ENCODE data around the gene PIK3R1.

PIK3R1 gene

DNA sequence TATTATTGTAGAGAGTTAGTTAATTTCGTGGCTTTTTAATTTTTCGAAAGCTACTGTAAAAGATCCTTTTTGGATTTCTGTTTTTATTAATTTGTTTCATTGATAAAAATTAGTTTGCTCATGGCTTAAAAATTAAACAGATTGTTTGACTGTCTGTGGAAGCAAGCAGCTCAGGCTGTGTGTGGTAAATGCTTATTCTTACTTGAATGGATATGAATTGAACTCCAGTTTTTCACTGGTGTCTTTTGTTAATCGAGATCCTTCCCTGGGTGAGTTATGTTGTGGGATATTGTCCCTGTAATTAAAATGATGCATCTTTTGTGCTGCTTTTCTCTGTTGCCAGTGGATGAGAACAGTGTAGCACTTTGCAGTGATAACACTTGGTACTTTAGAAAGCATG is 75.3 kb downstream of the PIK3R1 start:
- no peak for DNase-seq (ENCODE audit: insufficient read length)
- TF ChIP-seq POLR2AphosphoS5 (IDR thresholded peaks at IDR 0.05; ENCODE audit: low read depth, low read length), result no peak
- no peak for TF ChIP-seq POLR2A (IDR thresholded peaks at IDR 0.05; ENCODE audit: low read depth, low read length)
- TF ChIP-seq TAF1 (IDR thresholded peaks at IDR 0.05; ENCODE audit: borderline replicate concordance, low read depth, low read length), result no peak
- peak; percentile 79 for FAIRE-seq

DNA sequence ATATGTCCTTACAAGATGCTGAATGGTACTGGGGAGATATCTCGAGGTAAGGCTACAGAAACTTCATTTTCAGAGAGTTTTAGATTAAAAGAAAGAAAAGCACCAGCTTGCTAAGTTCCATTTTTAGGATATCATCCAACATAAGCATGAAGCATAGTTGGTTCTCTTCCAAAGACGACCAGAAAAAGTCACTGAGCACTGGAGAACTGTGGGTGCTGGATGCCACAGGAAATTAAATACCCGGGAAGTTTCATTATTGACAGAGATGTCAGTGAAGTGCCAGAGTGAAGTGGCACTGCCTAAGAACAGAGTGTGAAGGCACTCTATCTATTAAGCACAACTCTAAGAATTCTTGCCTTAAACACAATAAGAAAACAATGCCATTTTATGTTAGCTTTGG is 76.8 kb downstream of the PIK3R1 start:
- FAIRE-seq (no peak), DNase-seq (ENCODE audit: insufficient read length) (no peak)
- no peak for TF ChIP-seq POLR2A (IDR thresholded peaks at IDR 0.05; ENCODE audit: low read depth, low read length)
- no peak for TF ChIP-seq POLR2AphosphoS5 (IDR thresholded peaks at IDR 0.05; ENCODE audit: low read depth, low read length)
- TF ChIP-seq TAF1 (IDR thresholded peaks at IDR 0.05; ENCODE audit: borderline replicate concordance, low read depth, low read length), result no peak

DNA sequence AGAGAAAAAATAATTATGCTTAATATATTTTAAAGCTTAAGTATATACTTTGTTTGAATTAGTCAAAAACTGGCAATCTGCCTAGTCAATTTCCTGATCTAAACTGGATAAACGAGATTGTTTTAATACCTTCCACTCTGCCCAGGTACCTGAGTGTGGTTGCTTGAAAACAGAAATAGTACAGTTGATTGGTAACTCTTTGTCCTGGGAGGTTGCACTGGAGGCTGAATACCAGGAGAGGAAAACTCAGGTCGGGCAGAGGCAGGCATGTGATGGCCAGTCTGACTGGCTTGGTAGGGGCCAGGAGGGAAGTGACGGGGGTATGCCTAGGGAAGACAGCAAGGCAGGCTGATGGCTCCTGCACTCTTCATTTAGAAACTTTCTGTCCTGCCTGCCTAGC is 80.2 kb downstream of the PIK3R1 start:
- TF ChIP-seq TAF1 (IDR thresholded peaks at IDR 0.05; ENCODE audit: borderline replicate concordance, low read depth, low read length) (no peak), POLR2AphosphoS5 (IDR thresholded peaks at IDR 0.05; ENCODE audit: low read depth, low read length) (no peak)
- DNase-seq (ENCODE audit: insufficient read length) (no peak), FAIRE-seq (no peak)

DNA sequence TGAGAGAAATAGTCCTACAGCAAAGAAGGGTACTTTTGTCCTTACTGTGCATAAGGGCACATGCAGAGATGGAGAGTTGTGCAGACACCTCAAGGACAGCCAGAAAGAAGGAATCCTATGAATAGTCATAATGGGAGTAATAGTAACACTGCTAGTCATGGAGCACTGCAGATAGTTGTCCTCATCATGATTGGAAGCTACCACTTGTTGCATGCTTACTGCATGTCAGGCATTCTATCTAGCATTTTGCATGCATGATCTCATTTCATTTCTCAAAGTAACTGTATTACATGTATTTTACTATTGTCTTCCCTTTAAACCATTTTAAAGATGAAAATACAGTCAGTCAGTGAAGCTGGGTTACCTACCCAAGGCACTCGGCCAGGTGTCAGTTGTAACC is 81.3 kb downstream of the PIK3R1 start:
- no peak for TF ChIP-seq TAF1 (IDR thresholded peaks at IDR 0.05; ENCODE audit: borderline replicate concordance, low read depth, low read length)
- TF ChIP-seq POLR2AphosphoS5 (IDR thresholded peaks at IDR 0.05; ENCODE audit: low read depth, low read length), result no peak
- TF ChIP-seq POLR2A (IDR thresholded peaks at IDR 0.05; ENCODE audit: low read depth, low read length), result no peak
- no peak for DNase-seq (ENCODE audit: insufficient read length)
- no peak for FAIRE-seq

DNA sequence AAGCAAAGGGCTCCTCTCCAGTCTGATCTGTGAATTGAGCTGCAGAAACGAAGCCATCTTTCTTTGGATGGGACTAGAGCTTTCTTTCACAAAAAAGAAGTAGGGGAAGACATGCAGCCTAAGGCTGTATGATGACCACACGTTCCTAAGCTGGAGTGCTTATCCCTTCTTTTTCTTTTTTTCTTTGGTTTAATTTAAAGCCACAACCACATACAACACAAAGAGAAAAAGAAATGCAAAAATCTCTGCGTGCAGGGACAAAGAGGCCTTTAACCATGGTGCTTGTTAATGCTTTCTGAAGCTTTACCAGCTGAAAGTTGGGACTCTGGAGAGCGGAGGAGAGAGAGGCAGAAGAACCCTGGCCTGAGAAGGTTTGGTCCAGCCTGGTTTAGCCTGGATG is 82.1 kb downstream of the PIK3R1 start:
- FAIRE-seq (no peak), DNase-seq (ENCODE audit: insufficient read length) (no peak)
- TF ChIP-seq POLR2A (IDR thresholded peaks at IDR 0.05; ENCODE audit: low read depth, low read length), result no peak
- TF ChIP-seq POLR2AphosphoS5 (IDR thresholded peaks at IDR 0.05; ENCODE audit: low read depth, low read length), result no peak
- TF ChIP-seq TAF1 (IDR thresholded peaks at IDR 0.05; ENCODE audit: borderline replicate concordance, low read depth, low read length), result no peak

DNA sequence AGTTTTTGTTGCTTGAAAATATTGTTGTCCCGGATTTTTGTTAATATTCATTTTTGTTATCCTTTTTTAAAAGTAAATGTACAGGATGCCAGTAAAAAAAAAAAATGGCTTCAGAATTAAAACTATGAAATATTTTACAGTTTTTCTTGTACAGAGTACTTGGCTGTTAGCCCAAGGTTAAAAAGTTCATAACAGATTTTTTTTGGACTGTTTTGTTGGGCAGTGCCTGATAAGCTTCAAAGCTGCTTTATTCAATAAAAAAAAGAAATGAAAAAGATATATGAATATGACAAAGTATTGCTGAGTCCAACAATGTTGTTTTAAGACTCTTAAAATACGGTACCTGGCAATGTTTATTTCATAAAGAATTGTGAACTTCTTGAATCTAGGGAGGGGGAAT is 82.9 kb downstream of the PIK3R1 start:
- FAIRE-seq, result no peak
- no peak for TF ChIP-seq TAF1 (IDR thresholded peaks at IDR 0.05; ENCODE audit: borderline replicate concordance, low read depth, low read length)
- no peak for TF ChIP-seq POLR2AphosphoS5 (IDR thresholded peaks at IDR 0.05; ENCODE audit: low read depth, low read length)
- no peak for TF ChIP-seq POLR2A (IDR thresholded peaks at IDR 0.05; ENCODE audit: low read depth, low read length)
- no peak for DNase-seq (ENCODE audit: insufficient read length)

DNA sequence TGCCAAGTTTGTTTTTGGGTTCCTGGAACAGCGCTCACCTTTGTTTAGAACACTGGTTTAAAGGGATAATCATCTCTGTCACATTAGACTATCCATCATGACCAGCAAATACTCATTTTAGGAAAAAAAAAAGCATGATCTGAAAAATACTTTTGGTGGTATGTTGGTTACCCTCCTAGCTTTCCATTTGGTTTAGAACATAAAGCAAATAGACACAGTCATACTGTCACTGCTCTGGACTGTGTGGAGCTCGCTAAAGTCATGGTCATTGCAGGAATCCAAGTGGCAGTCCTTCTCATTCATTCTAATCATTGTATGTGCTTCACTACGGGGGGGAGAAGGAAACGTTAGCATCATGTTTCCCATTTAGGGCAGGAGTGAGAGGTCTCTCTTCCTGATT is 83.5 kb downstream of the PIK3R1 start:
- FAIRE-seq, result no peak
- no peak for DNase-seq (ENCODE audit: insufficient read length)
- TF ChIP-seq POLR2AphosphoS5 (IDR thresholded peaks at IDR 0.05; ENCODE audit: low read depth, low read length), result no peak
- TF ChIP-seq TAF1 (IDR thresholded peaks at IDR 0.05; ENCODE audit: borderline replicate concordance, low read depth, low read length), result no peak
- TF ChIP-seq POLR2A (IDR thresholded peaks at IDR 0.05; ENCODE audit: low read depth, low read length), result no peak

DNA sequence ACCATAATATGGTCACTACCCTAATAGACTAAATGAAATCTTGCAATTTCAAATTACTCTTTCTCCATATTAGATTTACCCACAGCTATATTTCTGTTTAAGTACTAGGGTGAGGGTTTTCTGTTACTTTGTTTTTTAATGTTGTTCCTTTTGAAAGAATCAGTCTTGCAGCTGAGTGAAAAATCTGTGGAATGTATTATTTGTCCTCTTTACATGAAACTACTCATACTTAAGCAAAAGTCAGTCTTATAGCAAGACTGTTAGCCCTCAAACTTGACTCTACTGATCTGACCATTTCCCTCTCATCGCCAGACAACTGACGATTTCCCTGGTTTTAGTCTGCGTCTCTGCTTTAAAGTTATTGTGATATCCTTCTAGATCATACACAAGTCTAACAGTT is 84.0 kb downstream of the PIK3R1 start:
- DNase-seq (ENCODE audit: insufficient read length) (no peak), FAIRE-seq (no peak)
- TF ChIP-seq TAF1 (IDR thresholded peaks at IDR 0.05; ENCODE audit: borderline replicate concordance, low read depth, low read length), result no peak
- TF ChIP-seq POLR2A (IDR thresholded peaks at IDR 0.05; ENCODE audit: low read depth, low read length), result no peak
- no peak for TF ChIP-seq POLR2AphosphoS5 (IDR thresholded peaks at IDR 0.05; ENCODE audit: low read depth, low read length)

DNA sequence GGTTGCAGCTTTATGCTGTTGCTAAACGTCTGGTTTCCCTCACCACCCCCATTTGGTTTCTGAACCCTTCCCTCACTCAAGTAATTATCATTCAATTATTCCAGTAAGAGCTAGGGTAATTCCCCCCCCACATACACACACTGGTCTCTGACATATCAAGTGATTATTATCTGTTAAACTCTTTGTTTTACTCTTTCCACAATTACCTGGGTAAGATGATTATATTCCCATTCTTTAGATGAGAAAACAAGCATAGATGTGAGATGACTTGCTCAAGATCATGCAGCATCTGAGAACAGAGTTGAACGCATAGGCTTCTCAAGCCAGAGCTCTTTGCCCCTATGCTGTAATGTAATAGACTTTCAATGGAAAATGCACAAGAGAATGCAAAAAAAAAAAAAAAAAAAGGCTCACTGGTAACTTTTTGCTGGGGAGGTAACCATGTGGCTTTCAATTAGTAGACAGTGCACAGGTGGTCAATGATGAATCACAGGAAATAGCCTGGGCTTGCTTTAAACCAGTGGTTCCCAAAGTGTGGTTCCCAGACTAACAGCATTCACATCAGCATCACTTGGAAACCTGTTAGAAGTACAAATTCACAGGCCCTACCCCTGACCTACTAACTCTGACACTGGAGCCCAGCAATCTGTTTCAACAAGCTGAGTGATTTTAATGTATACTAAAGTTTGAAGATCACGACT is 87.6 kb downstream of the PIK3R1 start:
- DNase-seq (ENCODE audit: insufficient read length), result no peak
- no peak for FAIRE-seq
- TF ChIP-seq TAF1 (IDR thresholded peaks at IDR 0.05; ENCODE audit: borderline replicate concordance, low read depth, low read length) (no peak), POLR2A (IDR thresholded peaks at IDR 0.05; ENCODE audit: low read depth, low read length) (no peak), POLR2AphosphoS5 (IDR thresholded peaks at IDR 0.05; ENCODE audit: low read depth, low read length) (no peak)

DNA sequence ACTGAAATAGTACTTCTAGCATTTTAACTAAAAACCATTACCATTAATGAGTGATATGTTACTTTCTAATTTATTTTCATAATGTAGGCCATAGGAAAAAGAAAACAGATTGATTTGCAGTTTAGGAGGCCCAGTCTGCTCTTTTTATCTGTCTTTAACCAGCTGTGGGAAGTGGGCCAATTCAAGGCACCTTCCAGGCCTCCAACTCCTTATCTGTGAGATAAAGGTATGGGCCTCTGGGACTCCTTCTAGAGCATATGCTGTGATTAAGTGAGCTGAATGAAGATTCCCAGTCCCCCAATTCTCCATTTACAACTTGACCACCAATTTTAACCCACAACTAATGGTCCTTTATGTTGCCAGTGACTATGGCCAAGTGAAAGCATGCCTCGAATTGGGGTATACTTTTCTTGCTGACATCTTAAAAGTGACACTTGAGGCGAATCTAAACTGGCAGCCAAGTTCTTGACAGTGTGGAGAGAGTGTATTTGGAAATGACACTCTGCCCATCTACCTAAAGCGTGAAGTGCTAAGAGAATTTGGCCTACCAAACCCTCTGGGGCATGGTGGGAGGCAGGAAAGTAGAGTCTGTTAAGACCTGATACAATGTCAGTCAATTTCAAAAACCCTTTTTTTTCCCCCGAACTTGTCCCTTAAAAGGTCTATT is 88.3 kb downstream of the PIK3R1 start:
- DNase-seq (ENCODE audit: insufficient read length), result no peak
- FAIRE-seq, result no peak
- TF ChIP-seq POLR2AphosphoS5 (IDR thresholded peaks at IDR 0.05; ENCODE audit: low read depth, low read length) (no peak), TAF1 (IDR thresholded peaks at IDR 0.05; ENCODE audit: borderline replicate concordance, low read depth, low read length) (no peak), POLR2A (IDR thresholded peaks at IDR 0.05; ENCODE audit: low read depth, low read length) (no peak)

DNA sequence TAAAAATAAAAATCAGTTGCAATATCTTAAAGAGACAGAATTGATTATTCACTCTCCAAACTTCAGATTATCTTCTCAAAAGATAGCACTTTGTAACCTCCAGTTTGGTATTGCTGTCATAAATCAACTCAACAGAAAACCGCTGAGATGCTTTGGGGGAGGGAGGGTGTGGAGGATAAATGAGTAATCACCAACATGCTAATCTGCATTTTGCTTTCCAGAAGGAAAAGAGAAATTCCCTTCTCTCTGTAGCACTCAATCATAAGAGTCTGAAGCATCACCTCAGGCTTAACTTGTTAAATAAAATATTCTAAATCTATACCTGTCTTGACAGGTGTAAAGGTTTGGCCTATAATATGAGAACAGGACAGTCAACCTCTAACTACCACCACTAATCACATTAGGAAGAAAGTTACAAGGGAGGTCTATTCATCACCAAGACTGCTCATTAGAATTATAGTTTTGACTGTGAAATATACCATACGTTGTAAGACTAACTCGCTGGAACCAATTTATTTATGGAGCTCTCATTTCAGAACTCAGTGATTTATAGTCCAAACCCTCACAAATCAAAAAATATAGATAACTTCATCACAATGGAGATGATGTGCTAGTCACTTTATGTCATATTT is 89.0 kb downstream of the PIK3R1 start:
- FAIRE-seq (no peak), DNase-seq (ENCODE audit: insufficient read length) (no peak)

More for the DNA sequence above, 89.0 kb downstream of the PIK3R1 start:
- TF ChIP-seq POLR2AphosphoS5 (IDR thresholded peaks at IDR 0.05; ENCODE audit: low read depth, low read length), result no peak

Data from GM12892 (cell line).